ENCODE results near the gene ZDHHC3.

GRCh38 chr3:44981220-44981619, 5.2 kb upstream of the ZDHHC3 start:
- TF ChIP-seq EGR1 (IDR thresholded peaks at IDR 0.05): no peak
- TF ChIP-seq, protein P1, sequence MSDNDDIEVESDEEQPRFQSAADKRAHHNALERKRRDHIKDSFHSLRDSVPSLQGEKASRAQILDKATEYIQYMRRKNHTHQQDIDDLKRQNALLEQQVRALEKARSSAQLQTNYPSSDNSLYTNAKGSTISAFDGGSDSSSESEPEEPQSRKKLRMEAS (IDR thresholded peaks at IDR 0.05): no peak
- TF ChIP-seq YY1 (IDR thresholded peaks at IDR 0.05; ENCODE audit: low read depth): no peak
- TF ChIP-seq EP300 (IDR thresholded peaks at IDR 0.05; ENCODE audit: borderline replicate concordance): no peak
- TF ChIP-seq TAF1 (IDR thresholded peaks at IDR 0.05; ENCODE audit: low read depth): no peak
- TF ChIP-seq RAD21 (IDR thresholded peaks at IDR 0.05; ENCODE audit: low read depth): no peak
- no peak for TF ChIP-seq USF1 (IDR thresholded peaks at IDR 0.05)
- TF ChIP-seq NFIC (IDR thresholded peaks at IDR 0.05): no peak

All from Ishikawa (cell line).